Mesenchymal stem cell (in vitro differentiated cells and primary cell): Measurements from ENCODE around the gene PDE2A.

Experiments
- DNase-seq: peaks from one replicate; pipeline ENCODE4 v3.0.0-alpha.2; 2013
- H2AFZ ChIP-seq: one replicate; pipeline ENCODE4 v1.6.1; 2013; ENCODE audit warnings: low read depth, mild to moderate bottlenecking, control low read depth, inconsistent platforms, low read length, moderate library complexity
- H2AK5ac ChIP-seq: 2 replicates; pipeline ENCODE4 v1.6.1; 2013; ENCODE audit warnings: low read length, moderate library complexity, mild to moderate bottlenecking, inconsistent platforms; ENCODE audit not compliant: severe bottlenecking
- H2BK120ac ChIP-seq: one replicate; pipeline ENCODE4 v1.6.1; 2013; ENCODE audit warnings: low read depth, mild to moderate bottlenecking, inconsistent platforms, low read length, moderate library complexity
- H2BK12ac ChIP-seq, 2 experiments: one replicate each; pipeline ENCODE4 v1.6.1; 2013; ENCODE audit warnings: inconsistent platforms in 2 of 2, low read length in 2 of 2, mild to moderate bottlenecking in 2 of 2, moderate library complexity in 2 of 2, control low read depth in 1 of 2
- H2BK15ac ChIP-seq: one replicate; pipeline ENCODE4 v1.6.1; 2013; ENCODE audit warnings: mild to moderate bottlenecking, low read depth, inconsistent platforms; ENCODE audit not compliant: poor library complexity, severe bottlenecking
- H2BK5ac ChIP-seq: 2 replicates; pipeline ENCODE4 v1.6.1; 2013; ENCODE audit warnings: low read depth, mild to moderate bottlenecking, low read length, control low read depth, inconsistent platforms; ENCODE audit not compliant: poor library complexity, severe bottlenecking
- H3K14ac ChIP-seq, 2 experiments: one replicate each; pipeline ENCODE4 v1.6.1; 2013; ENCODE audit warnings: inconsistent platforms in 2 of 2, low read length in 2 of 2, control low read depth in 1 of 2, mild to moderate bottlenecking in 1 of 2, moderate library complexity in 1 of 2
- H3K18ac ChIP-seq, 2 experiments: one replicate each; pipeline ENCODE4 v1.6.1; 2013; ENCODE audit warnings: inconsistent platforms in 2 of 2, low read length in 2 of 2, control low read depth in 1 of 2, low read depth in 1 of 2, mild to moderate bottlenecking in 1 of 2
- H3K23ac ChIP-seq, 2 experiments: one replicate each; pipeline ENCODE4 v1.6.1; 2013; ENCODE audit warnings: inconsistent platforms in 2 of 2, low read length in 2 of 2, mild to moderate bottlenecking in 2 of 2, moderate library complexity in 2 of 2, control low read depth in 1 of 2
- H3K27ac ChIP-seq: 2 replicates; pipeline ENCODE4 v1.5.1; 2013; ENCODE audit warnings: mild to moderate bottlenecking, moderate library complexity, low read length, control low read depth, inconsistent platforms; ENCODE audit not compliant: poor library complexity, severe bottlenecking
- H3K27me3 ChIP-seq, 2 experiments: 2 replicates each; pipeline versions ENCODE4 v1.6.1 to v1.7.0; 2013; ENCODE audit warnings: low read length in 2 of 2, mild to moderate bottlenecking in 2 of 2, moderate library complexity in 2 of 2, control low read depth in 1 of 2, inconsistent platforms in 1 of 2; ENCODE audit not compliant: control insufficient read depth in 1 of 2, insufficient read depth in 1 of 2
- H3K36me3 ChIP-seq, 2 experiments: 2 replicates each; pipeline versions ENCODE4 v1.6.1 to v1.7.0; 2013; ENCODE audit warnings: low read length in 2 of 2, control low read depth in 1 of 2, inconsistent platforms in 1 of 2, low read depth in 1 of 2, mild to moderate bottlenecking in 1 of 2; ENCODE audit not compliant: insufficient read depth in 2 of 2, control insufficient read depth in 1 of 2
- H3K4ac ChIP-seq, 2 experiments: one replicate each; pipeline ENCODE4 v1.6.1; 2013; ENCODE audit warnings: inconsistent platforms in 2 of 2, low read length in 2 of 2, mild to moderate bottlenecking in 2 of 2, moderate library complexity in 2 of 2, control low read depth in 1 of 2, low read depth in 1 of 2
- H3K4me1 ChIP-seq: 2 replicates; pipeline ENCODE4 v1.6.1; 2013; ENCODE audit warnings: low read depth, low read length, control low read depth; ENCODE audit not compliant: control insufficient read depth, insufficient read depth
- H3K4me2 ChIP-seq: 2 replicates; pipeline ENCODE4 v1.6.1; 2013; ENCODE audit warnings: low read length, mild to moderate bottlenecking, inconsistent platforms; ENCODE audit not compliant: poor library complexity, severe bottlenecking
- H3K4me3 ChIP-seq, 2 experiments: 2 replicates each; pipeline versions ENCODE4 v1.5.1 to v1.7.0; 2013; ENCODE audit warnings: low read length in 2 of 2, mild to moderate bottlenecking in 2 of 2, control low read depth in 1 of 2, low read depth in 1 of 2; ENCODE audit not compliant: insufficient read depth in 1 of 2
- H3K79me1 ChIP-seq: replicated peaks from 2 replicates; pipeline ENCODE4 v1.6.1; 2013; ENCODE audit warnings: mild to moderate bottlenecking, control low read depth, low read length, inconsistent platforms; ENCODE audit not compliant: poor library complexity, severe bottlenecking
- H3K9ac ChIP-seq: 2 replicates; pipeline ENCODE4 v1.7.0; 2013; ENCODE audit warnings: mild to moderate bottlenecking, low read length, moderate library complexity
- H3K9me3 ChIP-seq: 2 replicates; pipeline ENCODE4 v1.7.0; 2013; ENCODE audit warnings: mild to moderate bottlenecking, low read length; ENCODE audit not compliant: control insufficient read depth
- H4K8ac ChIP-seq: one replicate; pipeline ENCODE4 v1.6.1; 2013; ENCODE audit warnings: inconsistent platforms, mild to moderate bottlenecking, low read length, moderate library complexity
- H4K91ac ChIP-seq: one replicate; pipeline ENCODE4 v1.6.1; 2013; ENCODE audit warnings: mild to moderate bottlenecking, low read length, inconsistent platforms
- WGBS: methylation state at CpG from one replicate; pipeline ENCODE4 v1.1.7; 2013; ENCODE audit warnings: mixed read lengths; 5-methylcytosine and 5-hydroxymethylcytosine counted together

PDE2A gene

GRCh38 chr11:72709478-72710238, 35.4 kb upstream of the PDE2A start:
- WGBS = 97% methylated on average over 20 of the region's 20 CpGs
- Histone ChIP-seq H2BK5ac (no peak overlapping the region), H3K4me3 (no peak overlapping the region), H3K9me3 (no peaks in the 10 kb centered on the region), H3K36me3 (peaks cover 72 to 82% of the 10 kb centered on the region in 2 experiments), H3K18ac (no peak overlapping the region), H2BK15ac (no peak overlapping the region), H3K4me1 (peaks cover 31% of the 10 kb centered on the region), H4K8ac (no peak overlapping the region), H3K27me3 (no peaks in the 10 kb centered on the region), H3K4me2 (no peak overlapping the region), H3K14ac (no peak overlapping the region), H3K4ac (no peak overlapping the region), H2BK12ac (no peak overlapping the region), H3K23ac (no peak overlapping the region), H2AK5ac (no peak overlapping the region), H3K9ac (no peak overlapping the region), H2AFZ (no peak overlapping the region), H2BK120ac (no peak overlapping the region), H3K27ac (no peak overlapping the region), H3K79me1 (peaks cover 61% of the 10 kb centered on the region), H4K91ac (no peak overlapping the region)
- DNase-seq = no peak

- Histone ChIP-seq H3K9me3 (no peaks in the 10 kb centered on the region), H3K9ac (no peak overlapping the region), H3K4ac (no peak overlapping the region), H4K8ac (no peak overlapping the region), H3K18ac (no peak overlapping the region), H3K27ac (no peak overlapping the region), H3K36me3 (peaks cover 76 to 87% of the 10 kb centered on the region in 2 experiments), H2BK15ac (no peak overlapping the region), H3K23ac (no peak overlapping the region), H3K4me2 (no peak overlapping the region), H3K27me3 (no peaks in the 10 kb centered on the region), H2AK5ac (no peak overlapping the region), H2BK12ac (no peak overlapping the region), H3K4me3 (no peak overlapping the region), H2BK120ac (no peak overlapping the region), H3K79me1 (peaks cover 45% of the 10 kb centered on the region), H3K14ac (no peak overlapping the region), H2BK5ac (no peak overlapping the region), H4K91ac (no peak overlapping the region), H3K4me1 (peaks cover 48% of the 10 kb centered on the region), H2AFZ (no peak overlapping the region)
- WGBS = 97% methylated on average over 9 of the region's 9 CpGs
- DNase-seq = no peak
Measured at GRCh38 chr11:72707032-72707431, 32.8 kb upstream of the PDE2A start.

- Histone ChIP-seq H3K4me1 (peaks cover 48% of the 10 kb centered on the region), H3K79me1 (peaks cover 45% of the 10 kb centered on the region), H2BK15ac (no peak overlapping the region), H3K23ac (no peak overlapping the region), H3K27me3 (no peaks in the 10 kb centered on the region), H2BK5ac (no peak overlapping the region), H4K91ac (no peak overlapping the region), H2BK12ac (no peak overlapping the region), H3K27ac (no peak overlapping the region), H2AFZ (no peak overlapping the region), H3K18ac (no peak overlapping the region), H2BK120ac (no peak overlapping the region), H3K4me2 (no peak overlapping the region), H3K36me3 (peaks cover 74 to 87% of the 10 kb centered on the region in 2 experiments), H3K9ac (no peak overlapping the region), H3K9me3 (no peaks in the 10 kb centered on the region), H4K8ac (no peak overlapping the region), H3K14ac (no peak overlapping the region), H3K4me3 (no peak overlapping the region), H3K4ac (no peak overlapping the region), H2AK5ac (peak overlapping the region; percentile 42)
- DNase-seq = no peak
- WGBS = 88% methylated on average over 5 of the region's 5 CpGs
Measured at GRCh38 chr11:72706579-72706978, 32.4 kb upstream of the PDE2A start.

- no peak overlapping the region for H2BK120ac ChIP-seq
- peaks cover 74 to 88% of the 10 kb centered on the region in 2 experiments for H3K36me3 ChIP-seq
- H2AFZ ChIP-seq = no peak overlapping the region
- no peaks in the 10 kb centered on the region for H3K27me3 ChIP-seq
- no peak for DNase-seq
- no peak overlapping the region for H4K8ac ChIP-seq
- peak overlapping the region; percentile 42 for H2AK5ac ChIP-seq
- peaks cover 48% of the 10 kb centered on the region for H3K4me1 ChIP-seq
- H3K14ac ChIP-seq = no peak overlapping the region
- H3K4ac ChIP-seq = no peak overlapping the region
- WGBS = 76% methylated on average over 11 of the region's 12 CpGs
- H3K9me3 ChIP-seq = no peaks in the 10 kb centered on the region
- no peak overlapping the region for H3K9ac ChIP-seq
- H3K27ac ChIP-seq = peak overlapping the region; percentile 39
- H3K4me2 ChIP-seq = peak overlapping the region; percentile 14
- H2BK15ac ChIP-seq = no peak overlapping the region
- no peak overlapping the region for H3K18ac ChIP-seq
- no peak overlapping the region for H2BK12ac ChIP-seq
- H3K4me3 ChIP-seq = no peak overlapping the region
- H2BK5ac ChIP-seq = no peak overlapping the region
- H3K23ac ChIP-seq = no peak overlapping the region
- peaks cover 37% of the 10 kb centered on the region for H3K79me1 ChIP-seq
- peak overlapping the region; percentile 34 for H4K91ac ChIP-seq
Measured at GRCh38 chr11:72705442-72706365, 31.5 kb upstream of the PDE2A start.
